NAMALWA (cell line): Measurements from ENCODE around the gene CCDC88B.

Experiments
- DNase-seq: peaks from one replicate; pipeline ENCODE4 v3.0.0-alpha.2; 2015; ENCODE audit warnings: low spot score

The CCDC88B gene

DNA sequence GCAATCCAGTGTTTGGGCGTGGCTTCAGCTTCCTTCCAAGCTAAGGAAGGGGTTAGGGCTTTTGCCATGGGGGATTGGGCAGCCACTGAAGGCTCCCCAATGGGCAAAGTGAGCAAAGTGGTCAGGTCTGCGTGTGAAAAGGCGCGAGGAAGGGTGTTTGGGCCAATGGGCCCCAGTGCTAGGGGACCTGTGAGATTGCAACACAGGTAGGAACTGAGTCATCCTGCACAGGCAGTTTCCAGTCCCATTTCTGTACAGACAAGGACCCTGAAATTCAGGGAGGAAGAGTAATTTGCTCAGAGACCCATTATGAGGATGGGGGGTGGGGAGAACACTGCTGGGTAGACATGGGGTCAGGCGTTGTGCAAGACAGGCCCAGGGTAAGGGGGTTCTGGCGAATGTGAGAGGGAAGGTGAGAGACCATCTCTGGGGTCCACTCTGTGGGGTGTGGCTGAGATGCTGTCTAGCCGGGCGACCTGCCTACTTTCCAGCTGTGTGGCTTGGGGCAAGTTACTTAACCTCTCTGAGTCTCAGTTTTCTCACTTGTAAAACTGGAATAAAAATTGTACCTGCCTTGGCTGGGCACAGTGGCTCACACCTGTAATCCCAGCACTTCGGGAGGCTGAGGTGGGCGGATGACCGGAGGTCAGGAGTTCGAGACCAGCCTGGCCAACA is 7.3 kb downstream of the CCDC88B start:
- no peak for DNase-seq

DNA sequence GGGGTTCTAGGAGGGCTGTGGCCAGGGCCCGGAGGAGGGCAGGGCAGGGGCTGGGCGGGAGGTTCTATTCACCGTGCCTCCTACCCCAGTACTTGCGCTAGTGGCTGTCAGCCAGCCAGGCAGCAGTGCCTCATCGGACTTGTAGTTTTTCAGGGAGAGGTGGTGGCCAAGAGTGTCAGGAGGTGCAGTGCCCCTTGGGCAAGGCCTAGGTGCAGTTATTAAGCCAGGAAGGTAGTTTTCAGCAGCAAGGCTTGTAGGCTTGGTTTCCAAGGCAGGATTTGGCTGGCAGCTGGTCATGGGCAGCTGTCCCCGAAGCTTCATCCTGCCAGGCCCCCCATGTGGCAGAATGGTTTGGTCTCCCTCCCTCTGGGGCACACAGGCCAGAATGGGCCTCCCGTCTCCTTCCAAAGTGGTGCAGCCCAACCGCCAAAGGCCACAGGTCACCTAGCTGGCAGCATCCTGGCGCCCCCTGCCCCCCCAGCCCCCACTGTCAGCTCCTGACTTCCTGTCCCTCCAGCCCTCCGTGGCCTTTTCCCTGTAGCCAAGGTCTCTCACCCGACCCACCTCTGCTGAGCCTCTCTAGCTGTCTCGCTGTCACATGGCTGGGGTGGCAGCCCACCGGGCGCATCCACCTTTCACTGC is 8.5 kb downstream of the CCDC88B start:
- DNase-seq: no peak

DNA sequence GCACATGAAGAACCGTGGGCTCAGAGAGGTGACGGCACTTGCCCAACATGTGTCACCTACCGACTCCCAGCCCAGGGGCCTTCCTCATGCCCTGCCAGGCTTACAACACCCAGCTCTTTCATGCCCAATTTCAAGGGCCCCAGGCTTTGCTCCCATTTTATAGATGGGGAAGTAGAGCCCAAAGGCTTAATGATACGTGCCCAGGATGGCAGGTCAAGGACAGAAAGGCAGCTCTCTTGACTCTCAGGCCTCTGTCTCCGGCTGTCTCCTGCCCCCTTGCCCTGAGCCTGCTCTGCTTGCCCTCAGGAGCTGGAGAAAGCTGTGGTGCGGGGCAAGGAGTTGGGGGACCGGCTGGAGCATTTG is 9.0 kb downstream of the CCDC88B start:
- no peak for DNase-seq

DNA sequence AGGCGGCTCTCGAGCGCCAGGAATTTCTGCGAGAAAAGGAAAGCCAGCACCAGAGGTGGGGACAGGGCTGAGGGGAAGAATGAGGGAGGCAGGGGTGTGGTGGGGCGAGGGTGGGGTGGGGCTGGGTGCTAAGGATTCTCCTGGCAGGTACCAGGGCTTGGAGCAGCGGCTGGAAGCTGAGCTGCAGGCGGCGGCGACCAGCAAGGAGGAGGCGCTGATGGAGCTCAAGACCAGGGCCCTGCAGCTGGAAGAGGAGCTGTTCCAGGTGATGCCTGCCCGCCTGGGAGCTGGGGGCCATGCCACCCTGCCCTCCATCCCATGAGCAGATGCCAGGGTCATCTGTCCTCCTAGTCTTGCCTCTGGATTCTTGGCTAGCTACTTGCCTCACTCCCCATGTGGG is 9.4 kb downstream of the CCDC88B start:
- DNase-seq: no peak

DNA sequence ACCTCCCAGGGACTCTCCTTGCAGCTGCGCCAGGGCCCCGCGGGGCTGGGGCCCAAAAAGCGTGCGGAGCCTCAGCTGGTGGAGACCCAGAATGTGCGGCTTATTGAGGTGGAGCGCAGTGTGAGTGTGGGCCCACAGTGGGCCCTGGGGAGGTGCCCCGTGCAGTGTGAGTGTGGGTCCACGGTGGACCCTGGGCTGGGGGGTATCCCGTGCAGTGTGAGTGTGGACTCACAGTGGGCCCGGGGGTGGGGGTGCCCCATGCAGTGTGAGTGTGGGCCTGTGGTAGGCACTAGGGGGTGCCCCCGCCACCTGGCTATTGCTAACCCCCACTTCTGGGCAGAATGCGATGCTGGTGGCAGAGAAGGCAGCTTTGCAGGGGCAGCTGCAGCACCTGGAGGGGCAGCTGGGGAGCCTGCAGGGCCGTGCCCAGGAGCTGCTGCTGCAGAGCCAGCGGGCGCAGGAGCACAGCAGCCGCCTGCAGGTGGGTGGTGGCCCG is 11.2 kb downstream of the CCDC88B start:
- no peak for DNase-seq

DNA sequence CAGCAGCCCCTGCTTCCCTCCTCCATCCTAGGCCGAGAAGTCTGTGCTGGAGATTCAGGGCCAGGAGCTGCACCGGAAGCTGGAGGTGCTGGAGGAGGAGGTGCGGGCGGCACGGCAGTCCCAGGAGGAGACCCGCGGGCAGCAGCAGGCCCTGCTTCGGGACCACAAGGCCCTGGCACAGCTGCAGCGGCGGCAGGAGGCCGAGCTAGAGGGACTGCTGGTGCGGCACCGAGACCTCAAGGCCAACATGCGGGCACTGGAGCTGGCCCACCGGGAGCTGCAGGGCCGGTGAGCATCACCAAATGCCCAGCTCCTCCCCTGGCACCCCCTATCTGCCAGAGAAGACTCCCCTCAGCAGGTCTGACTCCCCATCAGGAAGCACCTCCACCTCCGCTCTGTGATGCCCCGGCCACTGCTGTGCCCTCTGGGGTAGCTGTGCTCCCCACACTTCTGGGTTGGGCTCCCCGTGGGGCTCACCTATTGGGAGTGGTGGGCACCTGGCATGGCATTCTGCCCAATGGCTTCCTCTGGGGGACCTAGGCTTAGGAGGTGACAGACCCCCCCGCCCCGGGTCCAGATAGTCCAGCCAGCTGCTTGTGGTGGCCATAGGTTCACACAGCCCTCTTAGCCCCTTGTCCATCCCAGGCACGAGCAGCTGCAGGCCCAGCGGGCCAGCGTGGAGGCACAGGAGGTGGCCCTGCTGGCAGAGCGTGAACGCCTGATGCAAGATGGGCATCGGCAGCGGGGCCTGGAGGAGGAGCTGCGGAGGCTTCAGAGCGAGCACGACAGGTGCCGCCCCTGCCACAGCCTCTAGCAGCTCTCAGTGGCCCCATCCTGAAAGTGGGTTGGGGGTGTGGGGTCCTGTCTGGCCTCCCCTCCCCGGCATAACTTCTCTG is 12.3 kb downstream of the CCDC88B start:
- no peak for DNase-seq

DNA sequence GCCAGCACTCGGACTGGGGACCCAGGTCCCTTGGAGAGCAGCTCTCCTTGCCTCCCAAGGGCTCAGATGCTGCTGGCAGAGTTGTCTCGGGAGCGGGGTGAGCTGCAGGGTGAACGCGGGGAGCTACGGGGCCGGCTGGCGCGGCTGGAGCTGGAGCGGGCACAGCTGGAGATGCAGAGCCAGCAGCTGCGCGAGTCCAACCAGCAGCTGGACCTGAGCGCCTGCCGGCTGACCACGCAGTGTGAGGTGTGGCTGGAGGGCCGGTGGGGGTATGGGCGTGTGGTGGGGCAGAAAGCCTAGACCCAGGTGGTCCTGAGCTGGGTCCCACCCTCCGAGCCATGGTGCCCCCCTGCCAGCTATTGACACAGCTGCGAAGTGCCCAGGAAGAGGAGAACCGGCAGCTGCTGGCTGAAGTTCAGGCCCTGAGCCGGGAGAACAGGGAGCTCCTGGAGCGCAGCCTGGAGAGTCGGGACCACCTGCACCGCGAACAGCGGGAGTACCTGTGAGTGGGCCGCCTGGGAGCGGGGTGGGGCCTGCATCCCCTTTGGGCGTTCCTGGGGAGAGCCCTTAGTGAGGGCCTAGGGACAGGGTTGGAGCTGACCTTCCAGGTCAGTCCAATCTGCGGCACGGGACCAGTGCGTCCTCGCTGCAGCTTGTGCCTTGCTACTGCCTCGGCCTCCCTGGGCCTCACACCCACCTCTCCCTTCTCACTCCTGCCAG is 13.2 kb downstream of the CCDC88B start:
- no peak for DNase-seq

DNA sequence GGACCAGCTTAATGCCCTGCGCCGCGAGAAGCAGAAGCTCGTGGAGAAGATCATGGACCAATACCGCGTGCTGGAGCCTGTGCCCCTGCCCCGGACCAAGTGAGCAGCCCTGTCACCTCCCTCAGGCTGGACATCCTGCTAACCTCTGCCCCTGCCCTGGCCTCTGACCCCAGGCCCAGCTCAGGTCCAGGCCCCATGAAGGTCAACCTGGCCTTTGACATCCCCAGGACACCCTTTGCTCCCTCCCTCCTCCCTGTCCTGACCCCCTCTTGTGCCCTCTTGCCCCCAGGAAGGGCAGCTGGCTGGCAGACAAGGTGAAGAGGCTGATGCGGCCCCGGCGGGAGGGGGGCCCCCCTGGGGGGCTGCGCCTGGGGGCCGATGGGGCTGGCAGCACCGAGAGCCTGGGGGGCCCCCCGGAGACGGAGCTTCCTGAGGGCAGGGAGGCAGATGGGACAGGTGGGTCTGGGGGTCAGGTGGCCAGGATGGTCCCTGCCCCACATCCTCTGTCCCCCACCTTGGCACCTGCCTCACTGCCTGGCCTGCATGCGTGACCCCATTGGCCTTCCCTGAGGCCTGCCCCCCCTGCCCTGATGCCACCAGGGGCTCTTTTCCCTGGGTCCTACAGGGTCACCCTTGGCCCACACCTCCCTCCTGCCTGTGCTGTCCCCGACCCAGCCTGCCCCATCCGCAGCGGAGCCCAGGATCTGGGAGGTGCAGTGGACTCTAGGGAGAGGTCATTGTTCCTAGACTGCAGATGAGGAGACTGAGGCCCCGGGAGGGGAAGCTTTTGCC is 13.9 kb downstream of the CCDC88B start:
- DNase-seq: no peak

DNA sequence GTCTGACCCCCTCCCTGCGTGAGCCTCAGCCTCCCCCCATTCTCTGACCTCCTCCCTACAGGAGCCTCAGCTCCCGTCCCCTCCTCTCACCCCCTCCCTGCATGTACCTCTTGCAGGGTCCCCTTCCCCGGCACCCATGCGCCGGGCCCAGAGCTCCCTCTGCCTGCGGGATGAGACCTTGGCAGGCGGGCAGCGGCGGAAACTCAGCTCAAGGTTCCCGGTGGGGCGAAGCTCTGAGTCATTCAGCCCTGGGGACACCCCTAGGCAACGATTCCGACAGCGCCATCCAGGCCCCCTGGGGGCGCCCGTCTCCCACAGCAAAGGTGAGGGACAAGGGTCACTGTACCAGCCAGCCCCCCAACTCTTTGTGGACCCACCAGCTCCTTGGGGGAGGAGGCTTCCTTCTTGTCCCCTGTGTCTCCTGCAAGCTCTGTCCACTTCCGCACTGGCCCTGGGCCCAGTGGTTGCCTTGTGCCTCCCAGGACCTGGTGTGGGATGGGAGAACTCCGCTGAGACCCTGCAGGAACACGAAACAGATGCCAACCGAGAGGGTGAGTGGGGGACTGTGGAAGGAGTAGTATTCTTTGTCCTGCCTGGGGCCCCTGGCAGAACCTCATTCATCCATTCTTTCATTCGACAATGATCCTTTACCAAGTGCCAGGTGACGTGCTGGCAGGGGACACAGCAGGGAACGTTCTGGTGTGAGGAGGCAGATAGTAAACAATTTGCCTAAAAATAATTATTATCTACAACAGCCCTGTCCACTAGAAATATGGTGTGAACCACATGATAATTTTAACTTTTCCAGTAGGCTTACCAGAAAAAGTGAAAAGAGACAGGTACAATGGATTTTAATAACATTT is 15.3 kb downstream of the CCDC88B start:
- DNase-seq: peak; percentile 62

DNA sequence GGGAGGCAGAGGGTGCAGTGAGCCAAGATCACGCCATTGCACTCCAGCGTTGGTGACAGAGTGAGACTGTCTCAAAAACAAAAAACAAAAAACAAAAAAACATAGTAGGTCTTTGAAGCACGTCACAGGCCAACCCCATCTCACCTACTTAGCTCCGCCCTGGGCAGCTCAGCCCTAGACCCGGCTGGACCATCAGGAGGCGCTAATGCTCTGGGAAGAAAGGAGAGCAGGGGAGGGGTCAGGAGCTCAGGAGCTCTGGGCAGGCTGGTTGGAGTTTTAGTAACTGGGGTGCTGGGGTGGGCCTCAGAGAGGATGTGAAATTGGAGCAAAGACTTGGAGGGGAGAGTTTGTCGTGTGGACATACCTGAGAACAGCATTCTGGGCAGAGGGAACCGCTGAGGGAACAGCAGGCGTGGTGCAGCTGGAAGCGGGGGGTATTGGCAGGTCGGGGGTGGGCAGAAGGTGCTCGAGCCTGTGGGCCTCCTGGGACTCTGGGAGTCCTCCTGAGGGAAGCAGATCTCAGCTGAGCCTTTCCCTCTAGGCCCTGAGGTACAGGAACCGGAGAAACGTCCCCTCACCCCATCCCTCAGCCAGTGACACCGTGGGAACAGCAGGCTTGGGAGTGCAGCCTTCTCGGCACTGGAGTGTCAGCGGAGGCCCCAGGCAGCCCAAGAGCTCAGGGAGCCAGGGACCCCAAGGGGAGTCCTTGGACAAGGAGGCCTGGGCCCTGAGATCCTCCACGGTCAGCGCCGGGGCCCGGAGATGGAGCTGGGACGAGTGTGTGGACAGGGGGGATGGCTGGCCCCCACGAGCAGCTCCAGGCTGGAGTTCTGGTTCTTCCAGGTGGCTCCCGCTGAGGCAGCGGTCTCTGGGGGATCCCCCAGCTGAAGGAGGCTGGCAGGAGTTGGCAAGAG is 16.8 kb downstream of the CCDC88B start:
- peak; percentile 88 for DNase-seq

DNA sequence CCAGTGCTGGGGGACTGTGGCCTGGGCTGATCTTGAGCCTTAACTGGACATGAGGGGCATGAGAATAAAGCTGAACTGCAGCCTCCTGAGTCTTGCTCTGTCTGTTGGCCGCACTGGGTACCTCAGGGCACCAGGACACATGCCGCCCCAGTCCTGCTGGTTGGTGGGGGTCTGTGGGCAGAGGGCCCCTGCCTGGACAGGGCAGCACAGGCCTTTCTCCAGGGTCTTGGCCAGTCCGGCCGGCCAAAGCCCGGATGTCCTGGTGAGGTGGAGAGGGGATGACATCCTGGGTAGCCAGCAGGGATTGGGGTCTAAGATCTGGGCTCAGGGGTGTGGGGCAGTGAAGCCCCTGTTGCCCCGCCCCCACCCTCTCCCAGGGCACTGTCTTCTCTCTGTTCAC is 17.4 kb downstream of the CCDC88B start:
- no peak for DNase-seq

DNA sequence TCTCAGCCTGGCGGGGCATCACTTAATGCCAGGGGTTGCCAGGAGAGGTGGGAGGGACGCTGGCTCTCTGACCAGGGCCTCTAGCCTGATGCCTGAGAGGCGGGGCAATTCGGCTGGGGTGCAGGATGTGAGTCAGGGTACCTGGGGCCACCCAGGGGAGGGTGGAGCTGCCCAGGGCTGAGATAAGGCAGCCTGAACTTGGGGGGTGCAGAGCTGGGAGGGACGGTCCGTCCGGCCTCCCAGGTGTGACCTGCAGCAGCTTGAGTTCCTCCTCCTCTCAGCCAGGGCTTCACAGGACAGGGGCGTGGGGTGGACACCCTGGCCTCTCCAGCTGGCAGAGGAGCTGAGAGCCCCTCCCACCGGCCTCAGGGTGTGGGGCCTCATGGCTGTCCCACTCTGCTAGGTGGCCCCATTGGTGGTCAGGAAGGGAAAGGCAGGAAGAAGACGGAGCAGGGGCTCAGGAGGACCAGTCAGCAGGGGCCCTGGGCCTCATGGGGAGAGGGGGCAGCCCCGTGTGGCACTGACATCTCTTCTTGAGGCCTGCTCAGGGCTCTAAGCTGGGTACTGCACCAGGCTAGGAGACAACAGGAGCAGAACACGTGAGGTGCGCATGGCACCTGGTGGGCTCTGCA is 18.0 kb downstream of the CCDC88B start:
- DNase-seq: no peak

DNA sequence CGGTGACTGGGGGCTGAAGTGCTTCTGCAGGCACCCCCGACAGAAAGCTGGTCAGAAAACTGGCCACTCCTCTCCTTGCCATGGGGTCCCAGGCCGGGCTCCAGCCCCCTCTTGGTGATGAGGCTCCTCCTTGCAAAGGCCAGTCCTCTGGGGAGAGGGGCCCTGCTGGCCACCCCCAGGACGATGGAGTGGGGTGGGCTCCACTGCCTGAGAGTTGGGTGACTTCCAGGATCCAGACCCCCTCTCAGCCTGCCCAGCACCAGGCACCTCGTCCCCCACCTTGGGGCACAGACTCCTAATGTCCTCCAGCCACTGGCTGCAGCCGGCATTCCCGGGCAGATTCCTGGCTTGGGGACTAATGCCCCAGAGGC is 18.5 kb downstream of the CCDC88B start:
- no peak for DNase-seq

DNA sequence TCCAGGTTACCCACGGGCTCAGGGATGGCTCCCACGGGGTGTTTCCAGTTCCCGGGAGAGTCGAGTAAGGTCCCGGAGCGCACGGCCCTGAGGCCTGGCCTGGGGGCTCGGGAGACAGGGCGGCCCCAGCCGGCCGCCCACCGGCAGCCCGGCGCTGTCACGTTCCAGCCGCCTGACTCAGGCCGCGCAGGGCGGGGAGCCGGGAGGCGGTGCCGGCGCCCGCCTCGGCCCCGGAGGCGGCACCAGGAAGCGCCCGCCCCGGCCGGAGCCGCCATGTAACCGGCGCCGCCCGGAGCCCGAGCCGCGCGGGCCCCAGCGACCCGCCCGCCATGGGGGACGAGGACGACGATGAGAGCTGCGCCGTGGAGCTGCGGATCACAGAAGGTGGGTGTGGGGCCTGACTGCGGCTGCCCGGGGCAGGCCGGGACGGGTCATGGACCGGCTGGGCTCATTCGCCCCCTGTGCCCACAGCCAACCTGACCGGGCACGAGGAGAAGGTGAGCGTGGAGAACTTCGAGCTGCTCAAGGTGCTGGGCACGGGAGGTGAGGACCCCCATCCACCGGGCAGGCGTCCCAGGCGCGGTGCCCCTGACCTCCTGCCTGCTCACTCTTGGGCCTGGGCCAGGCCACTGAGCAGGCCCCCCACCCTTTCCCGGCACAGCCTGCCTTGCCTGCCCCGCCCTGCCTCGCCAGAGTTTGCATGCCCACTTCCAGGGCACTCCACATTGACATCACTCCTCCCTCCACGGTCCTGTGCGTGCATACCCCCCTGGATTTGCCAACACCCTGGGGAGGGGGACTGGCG is 19.1 kb downstream of the CCDC88B start, which contains the start of gene RPS6KA4:
Gene RPS6KA4, plus strand, starts transcription at position 256 of the 805 bp plus-strand sequence. Its CDS starts 74 bp downstream, at position 330.
- DNase-seq: peak; percentile 63

DNA sequence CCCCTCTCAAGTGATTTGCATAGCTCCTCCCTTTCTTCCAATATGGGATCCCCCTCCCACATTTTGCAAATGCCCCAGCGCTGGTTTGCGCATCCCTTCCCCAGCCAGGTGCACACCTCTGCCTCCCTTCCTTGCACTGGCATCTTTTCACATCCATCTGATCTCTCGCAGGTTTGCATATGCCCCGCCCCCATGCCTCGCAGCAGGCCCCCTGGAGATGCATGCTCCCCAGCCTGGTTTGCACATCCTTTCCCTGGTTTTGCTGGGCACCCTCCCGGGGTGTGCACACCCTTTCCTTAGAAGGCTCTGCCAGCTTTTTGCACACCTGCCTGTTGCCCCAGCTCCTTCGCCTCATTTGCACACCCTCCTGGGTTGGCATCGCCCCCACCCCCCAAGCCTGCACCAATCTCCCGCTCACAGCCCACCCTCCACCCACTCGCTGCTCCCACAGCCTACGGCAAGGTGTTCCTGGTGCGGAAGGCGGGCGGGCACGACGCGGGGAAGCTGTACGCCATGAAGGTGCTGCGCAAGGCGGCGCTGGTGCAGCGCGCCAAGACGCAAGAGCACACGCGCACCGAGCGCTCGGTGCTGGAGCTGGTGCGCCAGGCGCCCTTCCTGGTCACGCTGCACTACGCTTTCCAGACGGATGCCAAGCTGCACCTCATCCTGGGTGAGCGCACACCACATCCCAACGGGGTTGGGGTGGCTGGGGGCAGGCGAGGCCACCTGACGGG is 19.9 kb downstream of the CCDC88B start:
- DNase-seq: no peak

DNA sequence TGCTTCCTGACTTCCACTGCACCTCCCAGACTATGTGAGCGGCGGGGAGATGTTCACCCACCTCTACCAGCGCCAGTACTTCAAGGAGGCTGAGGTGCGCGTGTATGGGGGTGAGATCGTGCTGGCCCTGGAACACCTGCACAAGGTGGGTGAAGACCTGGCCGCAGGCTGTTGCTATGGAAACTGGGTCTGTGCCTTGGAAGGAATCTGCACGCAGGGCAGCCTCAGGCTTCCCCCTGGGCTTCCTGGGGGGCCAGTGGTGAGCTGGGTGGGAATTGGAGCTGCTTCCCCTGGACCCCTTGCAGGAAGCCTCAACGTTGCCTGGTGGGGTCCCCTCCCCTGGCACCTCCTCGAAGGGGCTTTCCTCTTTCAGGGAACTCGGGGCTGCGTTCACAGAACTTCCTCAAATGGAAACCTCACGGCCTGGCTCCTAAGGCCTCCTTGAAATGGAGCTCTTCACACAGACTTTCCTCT is 20.5 kb downstream of the CCDC88B start:
- no peak for DNase-seq

DNA sequence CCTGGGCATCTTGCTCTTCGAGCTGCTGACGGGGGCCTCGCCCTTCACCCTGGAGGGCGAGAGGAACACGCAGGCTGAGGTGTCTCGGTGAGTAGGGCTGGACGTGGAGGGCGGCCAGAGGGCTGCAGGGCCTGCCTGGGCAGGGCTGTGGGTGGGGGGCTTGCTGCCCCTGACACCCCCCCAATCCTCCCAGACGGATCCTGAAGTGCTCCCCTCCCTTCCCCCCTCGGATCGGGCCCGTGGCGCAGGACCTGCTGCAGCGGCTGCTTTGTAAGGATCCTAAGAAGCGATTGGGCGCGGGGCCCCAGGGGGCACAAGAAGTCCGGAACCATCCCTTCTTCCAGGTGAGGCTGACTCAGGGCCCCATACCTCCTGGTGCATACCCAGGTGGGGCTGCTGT is 21.7 kb downstream of the CCDC88B start:
- DNase-seq: no peak
